OCI-LY7 (cell line): ENCODE data around the gene XRN2.

Source experiments
- EZH2phosphoT487 ChIP-seq: fragments of 200-600 bp; sonication (generic); IDR thresholded peaks from 2 replicates; pipeline ENCODE4 v1.6.1; 2018; ENCODE audit warnings: low read depth, borderline replicate concordance, mild to moderate bottlenecking, mixed run types, antibody characterized with exemption, low read length, moderate library complexity, mixed read lengths
- TF ChIP-seq, protein P1 (sequence below): fragments of 200-600 bp; sonication (generic); conservative IDR thresholded peaks from 2 replicates; pipeline ENCODE4 v1.5.1; 2014; ENCODE audit warnings: mild to moderate bottlenecking, antibody characterized with exemption, low read length, moderate library complexity, mixed read lengths

DNA sequence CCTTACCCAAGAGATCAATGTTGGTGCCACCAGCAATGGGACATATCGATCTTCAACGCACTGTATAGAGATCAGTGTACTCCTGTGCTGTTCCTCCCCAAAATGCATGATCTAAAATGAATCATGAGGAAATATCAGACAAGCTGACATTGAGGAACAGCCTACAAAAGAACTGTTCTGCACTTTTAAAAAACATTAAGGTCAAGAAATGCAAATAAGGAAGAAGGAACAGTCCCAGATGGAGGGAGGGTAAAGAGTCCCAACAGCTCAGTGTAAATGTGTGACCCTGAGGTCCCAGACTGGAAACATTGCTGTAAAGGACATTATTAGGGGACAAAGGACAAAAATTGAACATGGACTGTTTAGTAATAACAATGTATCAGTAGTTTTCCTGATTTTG lies 24.3 kb upstream of the XRN2 start:
- TF ChIP-seq, protein P1, sequence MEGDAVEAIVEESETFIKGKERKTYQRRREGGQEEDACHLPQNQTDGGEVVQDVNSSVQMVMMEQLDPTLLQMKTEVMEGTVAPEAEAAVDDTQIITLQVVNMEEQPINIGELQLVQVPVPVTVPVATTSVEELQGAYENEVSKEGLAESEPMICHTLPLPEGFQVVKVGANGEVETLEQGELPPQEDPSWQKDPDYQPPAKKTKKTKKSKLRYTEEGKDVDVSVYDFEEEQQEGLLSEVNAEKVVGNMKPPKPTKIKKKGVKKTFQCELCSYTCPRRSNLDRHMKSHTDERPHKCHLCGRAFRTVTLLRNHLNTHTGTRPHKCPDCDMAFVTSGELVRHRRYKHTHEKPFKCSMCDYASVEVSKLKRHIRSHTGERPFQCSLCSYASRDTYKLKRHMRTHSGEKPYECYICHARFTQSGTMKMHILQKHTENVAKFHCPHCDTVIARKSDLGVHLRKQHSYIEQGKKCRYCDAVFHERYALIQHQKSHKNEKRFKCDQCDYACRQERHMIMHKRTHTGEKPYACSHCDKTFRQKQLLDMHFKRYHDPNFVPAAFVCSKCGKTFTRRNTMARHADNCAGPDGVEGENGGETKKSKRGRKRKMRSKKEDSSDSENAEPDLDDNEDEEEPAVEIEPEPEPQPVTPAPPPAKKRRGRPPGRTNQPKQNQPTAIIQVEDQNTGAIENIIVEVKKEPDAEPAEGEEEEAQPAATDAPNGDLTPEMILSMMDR: no peak
- TF ChIP-seq EZH2phosphoT487: no peak
